CD4-positive, alpha-beta T cell treated with Interleukin-15 for 4 hours (primary cell): ENCODE measurements around the gene CAT.

Source experiments
- DNase-seq: peaks from one replicate; pipeline ENCODE4 v3.0.0-alpha.2; 2020; ENCODE audit warnings: low spot score

CAT gene

DNA sequence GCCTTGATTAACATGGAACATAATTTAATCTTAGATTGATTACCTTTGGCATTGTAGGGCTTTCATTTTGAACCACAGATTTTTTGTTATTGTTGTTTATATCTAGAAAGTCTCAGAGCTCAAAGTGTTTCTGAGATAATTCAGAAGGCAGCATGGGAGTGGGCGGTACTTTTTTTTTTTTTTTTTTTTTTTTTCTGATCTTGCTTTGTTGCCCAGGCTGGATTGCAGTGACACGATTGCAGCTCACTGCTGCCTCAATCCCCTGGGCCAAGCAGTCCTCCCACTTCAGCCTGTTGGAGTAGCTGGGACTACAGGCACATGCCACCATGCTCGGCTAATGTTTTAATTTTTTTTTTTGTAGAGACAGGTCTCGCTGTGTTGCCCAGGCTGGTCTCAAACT, 21.5 kb downstream of the CAT start:
- DNase-seq: no peak

GRCh38 chr11:34461215-34461614, 22.5 kb downstream of the CAT start:
- no peak for DNase-seq

GRCh38 chr11:34464591-34465051, 25.9 kb downstream of the CAT start:
- DNase-seq: no peak

DNA sequence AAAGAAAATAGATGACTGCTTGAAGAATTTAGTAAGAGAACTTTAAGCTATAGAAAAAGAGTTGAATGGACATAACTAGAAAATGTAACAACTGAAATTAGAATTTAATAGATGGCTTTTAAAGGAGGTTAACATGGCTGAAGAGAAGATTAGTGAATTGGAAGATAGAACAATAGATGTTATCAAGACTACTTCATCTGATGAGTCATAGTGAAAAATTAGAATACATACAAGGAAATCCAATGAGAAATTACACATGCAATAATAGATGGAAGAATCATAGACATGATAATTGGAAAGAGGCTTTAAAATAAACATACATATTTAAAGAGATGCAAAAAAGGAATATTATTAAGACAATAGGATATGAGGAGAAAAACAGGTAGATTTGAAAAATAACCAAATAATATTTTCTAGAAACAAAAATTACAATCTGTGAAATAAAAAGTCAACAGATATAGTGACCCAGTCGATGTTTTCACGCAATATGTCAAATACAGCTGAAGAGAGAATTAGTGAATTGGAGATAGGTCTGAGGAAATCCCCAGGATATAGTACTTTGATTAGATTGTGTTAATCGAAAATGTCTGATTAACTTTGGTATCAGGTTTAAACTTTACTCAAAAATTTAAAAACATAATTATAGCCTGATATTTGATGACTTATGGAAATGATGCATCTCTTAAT, 28.2 kb downstream of the CAT start:
- DNase-seq: no peak

- DNase-seq: peak; percentile 10
Observed at GRCh38 chr11:34468209-34468841, 29.6 kb downstream of the CAT start.

DNA sequence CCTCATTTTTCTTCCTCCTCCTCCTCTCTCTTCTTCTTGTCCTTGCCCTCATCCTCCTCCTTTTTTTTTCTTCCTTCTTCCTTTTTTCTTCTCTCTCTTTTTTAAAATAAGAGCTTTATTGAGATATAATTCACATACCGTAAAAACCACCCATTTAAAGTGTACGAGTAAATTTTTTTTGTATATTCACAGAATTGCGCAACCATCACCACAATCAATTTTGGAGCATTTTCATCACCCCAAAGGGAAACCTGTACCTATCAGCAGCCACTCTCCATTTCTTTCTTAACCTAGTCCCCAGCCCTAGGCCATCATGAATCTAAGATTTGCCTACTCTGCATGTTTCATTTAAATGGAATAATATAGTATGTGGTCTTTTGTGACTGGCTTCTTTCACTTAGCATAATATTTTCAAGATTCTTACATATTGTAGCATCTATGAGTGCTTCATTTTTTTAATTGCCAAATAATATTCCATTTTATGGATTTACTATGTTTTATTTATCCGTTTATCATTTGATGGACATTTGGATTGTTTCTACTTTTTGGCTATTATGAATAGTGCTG, 35.0 kb downstream of the CAT start:
- DNase-seq: no peak

DNA sequence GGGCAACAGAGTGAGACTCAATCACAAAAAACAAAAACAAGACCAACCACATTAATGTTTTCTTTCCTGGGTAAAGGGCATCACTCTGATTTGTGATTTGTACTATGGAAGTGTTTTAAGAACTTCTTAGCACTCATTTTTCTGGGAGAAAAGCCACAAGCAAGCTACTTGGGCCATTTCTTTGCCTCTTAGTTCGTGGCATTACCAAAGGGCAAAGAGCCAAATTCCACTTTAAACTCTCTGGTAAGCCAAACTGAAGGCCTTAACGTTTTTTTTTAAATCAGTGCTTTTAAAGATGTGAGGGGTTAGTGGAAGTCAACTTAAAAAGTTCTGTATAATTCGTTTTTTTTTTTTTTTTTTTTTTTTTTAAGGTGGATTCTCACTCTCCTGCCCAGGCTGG, 36.9 kb downstream of the CAT start:
- DNase-seq: no peak

- no peak for DNase-seq
Observed at GRCh38 chr11:34476849-34477248, 38.1 kb downstream of the CAT start.

GRCh38 chr11:34478845-34479663, 40.3 kb downstream of the CAT start:
- no peak for DNase-seq

DNA sequence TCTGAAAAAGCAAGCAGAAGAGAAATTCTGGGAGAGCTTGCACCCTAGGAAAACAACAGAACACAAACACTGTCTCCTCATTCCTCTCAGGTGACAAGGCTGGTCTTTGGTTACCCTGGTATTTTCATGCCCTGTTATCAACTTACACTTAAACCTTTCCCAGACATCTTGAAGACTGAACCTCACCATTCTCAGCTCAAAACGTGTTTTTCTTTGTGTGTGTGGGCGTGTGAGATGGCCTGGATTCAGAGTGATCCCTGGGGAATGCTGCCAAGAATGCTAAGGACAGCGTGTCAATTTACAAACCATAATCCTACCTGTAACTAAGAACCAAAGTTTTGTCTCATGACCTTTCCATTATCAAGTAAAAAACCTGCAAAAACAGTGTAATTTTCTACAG, 41.6 kb downstream of the CAT start:
- no peak for DNase-seq

DNA sequence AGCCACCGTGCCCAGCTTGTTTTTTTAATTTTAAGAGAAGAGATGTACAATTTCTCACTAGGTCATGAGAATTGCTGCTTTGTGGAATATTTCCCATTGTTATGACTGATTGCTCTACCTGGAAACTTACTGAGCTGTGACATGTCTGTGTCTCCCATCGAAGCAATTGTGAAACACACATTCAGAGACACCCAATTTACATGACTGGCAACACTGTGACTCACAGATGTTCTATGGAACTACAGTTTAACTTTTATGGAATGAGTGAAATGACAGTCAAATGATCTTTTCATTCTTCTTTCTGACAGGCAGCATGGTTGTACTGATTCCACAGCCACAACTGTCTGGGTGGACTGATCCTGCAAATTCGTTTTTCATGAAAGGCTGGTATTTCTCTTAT, 42.6 kb downstream of the CAT start:
- no peak for DNase-seq

GRCh38 chr11:34483106-34483874, 44.6 kb downstream of the CAT start:
- no peak for DNase-seq

DNA sequence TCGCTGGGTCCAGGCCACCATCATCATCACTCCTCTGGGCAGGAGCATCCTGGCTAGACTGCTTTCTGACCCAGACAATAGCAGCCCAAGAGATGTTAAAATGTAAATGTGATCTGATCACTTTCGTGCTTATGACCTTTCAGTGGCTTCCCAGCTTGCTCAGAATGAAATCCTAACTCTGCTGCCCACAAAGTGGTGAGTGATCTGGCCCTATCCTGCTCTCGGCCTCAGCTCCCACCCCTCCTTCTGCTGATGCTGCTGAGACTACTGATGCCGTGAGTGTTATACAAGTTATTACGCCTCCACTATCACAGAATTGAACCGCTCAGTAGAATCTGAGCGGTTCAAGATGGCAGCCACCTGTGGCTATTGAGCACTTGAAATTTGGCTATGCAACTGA, 48.7 kb downstream of the CAT start:
- DNase-seq: no peak

GRCh38 chr11:34488855-34489557, 50.3 kb downstream of the CAT start:
- DNase-seq: no peak

- DNase-seq: no peak
Observed at GRCh38 chr11:34490304-34490703, 51.6 kb downstream of the CAT start.

- DNase-seq: peak; percentile 44
Observed at GRCh38 chr11:34492806-34493414, 54.2 kb downstream of the CAT start.

GRCh38 chr11:34493468-34493867, 54.7 kb downstream of the CAT start:
- DNase-seq: no peak

DNA sequence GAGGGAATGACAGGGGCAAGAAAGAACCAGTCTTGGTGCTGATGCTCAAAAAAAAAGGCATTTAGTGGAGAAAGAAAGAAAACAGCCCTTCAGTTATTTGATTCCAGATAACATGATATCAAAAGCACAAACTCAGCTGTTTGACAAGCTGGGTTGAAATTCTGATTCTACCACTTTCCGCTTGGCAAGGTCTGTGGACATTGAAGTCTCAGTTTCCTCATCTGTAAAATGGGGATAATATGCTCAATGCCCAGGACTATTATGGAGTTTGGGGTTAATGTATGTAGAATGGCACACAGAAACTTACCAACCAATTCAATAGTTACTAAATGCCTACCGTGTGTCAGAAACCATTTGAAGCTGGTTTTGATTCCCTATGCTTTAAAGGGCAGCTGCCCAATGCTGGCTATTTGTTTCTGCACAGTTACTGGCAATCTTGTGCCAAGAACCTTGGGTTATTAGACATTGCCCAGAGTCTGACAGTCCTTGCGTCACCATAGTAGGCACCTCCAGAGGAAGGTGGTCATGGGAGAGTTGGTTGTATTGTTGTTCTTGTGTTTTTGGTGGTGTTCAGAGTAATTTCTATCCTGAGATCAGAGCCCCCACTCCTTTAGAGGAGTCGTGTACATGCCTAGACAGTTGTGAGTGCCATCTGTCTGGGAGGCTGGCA, 55.3 kb downstream of the CAT start:
- DNase-seq: no peak

DNA sequence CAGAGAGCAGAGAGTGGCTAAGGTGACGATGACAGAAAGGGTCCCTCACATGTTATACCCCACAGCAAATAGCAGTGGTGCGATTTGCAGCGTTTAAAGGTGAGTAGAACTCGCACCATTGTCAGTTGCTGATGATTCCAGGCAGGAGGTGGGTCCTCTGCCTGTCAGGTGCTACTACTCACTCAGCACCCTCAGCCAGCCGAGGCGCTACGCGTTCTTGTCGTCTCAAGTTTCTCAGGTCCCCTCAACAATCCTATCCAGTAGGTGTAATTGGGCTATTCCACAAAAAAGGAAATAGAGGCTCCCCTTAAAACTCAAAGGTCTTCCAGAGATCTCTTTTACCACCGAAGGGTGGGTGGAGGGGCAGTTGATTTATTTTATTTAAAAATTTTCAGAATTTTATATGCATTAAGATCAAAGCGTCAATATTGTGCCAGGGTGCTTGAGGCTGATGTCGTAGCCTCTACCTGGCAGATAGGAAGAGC, 56.5 kb downstream of the CAT start:
- no peak for DNase-seq

GRCh38 chr11:34495724-34496377, 57.1 kb downstream of the CAT start:
- no peak for DNase-seq
